Activated B cell treated with CpG ODN at 0.5 μM for 24 hours (primary cell): ENCODE data around the gene TBX21. TPM values are rescaled to one million over a fixed set of nuclear protein-coding genes. Genes with fewer than 3 reads are reported as not detected.

Experiments
- ATAC-seq: fragments of 200-7000 bp; cut with Tn5 transposase; one replicate; pipeline ENCODE4 v1.10.0; 2021; ENCODE audit warnings: low read depth, mild to moderate bottlenecking, moderate library complexity
- CTCF ChIA-PET: fragments of 350-600 bp; sonication (Branson Sonifier 250); formaldehyde crosslinking; loops from one replicate; lab custom pipeline; 2021; ENCODE audit warnings: antibody characterized with exemption; lab: Charles Lee
- POLR2A ChIA-PET: fragments of 350-600 bp; sonication (Branson Sonifier 250); formaldehyde crosslinking; loops from one replicate; lab custom pipeline; 2021; ENCODE audit warnings: antibody characterized with exemption; lab: Charles Lee
- DNase-seq: peaks from one replicate; pipeline ENCODE4 v3.0.0; 2022
- H3K27ac Mint-ChIP-seq: one replicate; pipeline ENCODE4 v1.8.0; 2020; ENCODE audit warnings: mixed read lengths
- H3K27me3 Mint-ChIP-seq: one replicate; pipeline ENCODE4 v1.8.0; 2021; ENCODE audit warnings: mixed read lengths
- H3K36me3 Mint-ChIP-seq: one replicate; pipeline ENCODE4 v1.8.0; 2021; ENCODE audit warnings: low read depth, mixed read lengths
- H3K4me1 Mint-ChIP-seq: one replicate; pipeline ENCODE4 v1.8.0; 2021; ENCODE audit warnings: mixed read lengths
- H3K4me3 Mint-ChIP-seq: one replicate; pipeline ENCODE4 v1.8.0; 2020; ENCODE audit warnings: mild to moderate bottlenecking, mixed read lengths
- H3K9me3 Mint-ChIP-seq: one replicate; pipeline ENCODE4 v1.8.0; 2020; ENCODE audit warnings: mixed read lengths
- CTCF ChIP-seq: fragments of 200-600 bp; IDR thresholded peaks from one replicate; pipeline ENCODE4 v1.8.0; 2022; ENCODE audit warnings: antibody characterized with exemption, mild to moderate bottlenecking
- intact Hi-C: fragments of 100-400 bp; cut with micrococcal nuclease; formaldehyde crosslinking; loops from one replicate; pipeline ENCODE4 v1.15.1; 2024
- total RNA-seq: library from RNA; stranded (reverse); gene quantifications from 2 replicates; pipeline ENCODE4 v1.2.3, GENCODE V29; 2022

The TBX21 gene
- total RNA-seq, 1 donor from 2014 or later, result 3.8 TPM

GRCh38 chr17:47774331-47774730 is 41.3 kb downstream of the TBX21 start:
- H3K27me3 Mint-ChIP-seq, result peaks cover 40% of the 10 kb centered on the region
- DNase-seq, result no peak
- no peaks in the 10 kb centered on the region for H3K4me1 Mint-ChIP-seq
- no peak for TF ChIP-seq CTCF
- peaks cover 4% of the 10 kb centered on the region for H3K9me3 Mint-ChIP-seq
- intact Hi-C loops, result no loop called here
- no peak overlapping the region for H3K27ac Mint-ChIP-seq
- no peak for ATAC-seq
- no peak overlapping the region for H3K4me3 Mint-ChIP-seq
- H3K36me3 Mint-ChIP-seq, result no peaks in the 10 kb centered on the region
- ChIA-PET POLR2A (interaction anchor here (1.4 kb wide), 1 partner anchor 121 kb away, joined by 3 read pairs; no protein-coding TSS in a partner anchor), CTCF (no interaction called here)

- ChIA-PET POLR2A (no interaction called here), CTCF (no interaction called here)
- Mint-ChIP-seq H3K27me3 (peaks cover 44% of the 10 kb centered on the region), H3K36me3 (no peaks in the 10 kb centered on the region), H3K4me3 (no peak overlapping the region), H3K9me3 (peaks cover 4% of the 10 kb centered on the region), H3K4me1 (no peaks in the 10 kb centered on the region), H3K27ac (no peak overlapping the region)
- intact Hi-C loops, result no loop called here
- no peak for DNase-seq
- no peak for TF ChIP-seq CTCF
- ATAC-seq, result no peak
Measured at GRCh38 chr17:47774987-47775580, 42.0 kb downstream of the TBX21 start.

GRCh38 chr17:47776330-47777197 is 43.5 kb downstream of the TBX21 start:
- H3K27ac Mint-ChIP-seq, result no peak overlapping the region
- peaks cover 52% of the 10 kb centered on the region for H3K27me3 Mint-ChIP-seq
- TF ChIP-seq CTCF, result peak; percentile 41
- peak; percentile 79 for ATAC-seq
- no peaks in the 10 kb centered on the region for H3K9me3 Mint-ChIP-seq
- H3K4me3 Mint-ChIP-seq, result no peak overlapping the region
- H3K4me1 Mint-ChIP-seq, result no peaks in the 10 kb centered on the region
- intact Hi-C loops, result loop anchor here (1.0 kb wide), 6 partner anchors 13 to 114 kb away; partner anchors contain the start of genes SCRN2 and TBX21
- CTCF ChIA-PET, result interaction anchor here (1.2 kb wide), 1 partner anchor 66 kb away, joined by 3 read pairs; no protein-coding TSS in a partner anchor
- no peaks in the 10 kb centered on the region for H3K36me3 Mint-ChIP-seq
- DNase-seq, result no peak
- POLR2A ChIA-PET, result no interaction called here

GRCh38 chr17:47778184-47778635 is 45.2 kb downstream of the TBX21 start:
- ChIA-PET CTCF (no interaction called here), POLR2A (no interaction called here)
- Mint-ChIP-seq H3K36me3 (no peaks in the 10 kb centered on the region), H3K4me1 (no peaks in the 10 kb centered on the region), H3K4me3 (no peak overlapping the region), H3K27me3 (peaks cover 61% of the 10 kb centered on the region), H3K27ac (no peak overlapping the region), H3K9me3 (no peaks in the 10 kb centered on the region)
- ATAC-seq, result no peak
- no peak for TF ChIP-seq CTCF
- intact Hi-C loops, result no loop called here
- DNase-seq, result no peak

GRCh38 chr17:47781397-47781796 is 48.4 kb downstream of the TBX21 start:
- Mint-ChIP-seq H3K4me3 (no peak overlapping the region), H3K9me3 (no peaks in the 10 kb centered on the region), H3K27me3 (peaks cover 63% of the 10 kb centered on the region), H3K4me1 (no peaks in the 10 kb centered on the region), H3K36me3 (no peaks in the 10 kb centered on the region), H3K27ac (no peak overlapping the region)
- ATAC-seq, result no peak
- intact Hi-C loops, result no loop called here
- DNase-seq, result no peak
- POLR2A ChIA-PET, result no interaction called here
- TF ChIP-seq CTCF, result no peak
- CTCF ChIA-PET, result no interaction called here
